GM19043 (cell line): Measurements from ENCODE around the gene MCRS1.

Source experiments
- ATAC-seq: cut with Tn5 transposase; IDR thresholded peaks from one replicate; pipeline ENCODE4 v1.9.1; 2021; ENCODE audit warnings: low read depth; ENCODE audit not compliant: unreplicated experiment

Gene MCRS1

GRCh38 chr12:49556391-49557186 is 11.4 kb downstream of the MCRS1 start:
- ATAC-seq: no peak

- no peak for ATAC-seq
Observed at GRCh38 chr12:49555631-49556390, 12.1 kb downstream of the MCRS1 start.

- no peak for ATAC-seq
Observed at GRCh38 chr12:49554266-49554665, 13.7 kb downstream of the MCRS1 start.

- no peak for ATAC-seq
Observed at GRCh38 chr12:49553512-49554088, 14.3 kb downstream of the MCRS1 start.

- ATAC-seq: no peak
Observed at GRCh38 chr12:49552899-49553298, 15.0 kb downstream of the MCRS1 start.

GRCh38 chr12:49552425-49552824 is 15.5 kb downstream of the MCRS1 start:
- ATAC-seq: no peak

GRCh38 chr12:49552014-49552413 is 15.9 kb downstream of the MCRS1 start:
- no peak for ATAC-seq

- ATAC-seq: no peak
Observed at GRCh38 chr12:49550693-49551252, 17.2 kb downstream of the MCRS1 start.

- ATAC-seq: no peak
Observed at GRCh38 chr12:49549735-49550692, 17.9 kb downstream of the MCRS1 start.

- ATAC-seq: no peak
Observed at GRCh38 chr12:49548822-49549648, 18.9 kb downstream of the MCRS1 start.

- no peak for ATAC-seq
Observed at GRCh38 chr12:49548481-49548821, 19.5 kb downstream of the MCRS1 start.

GRCh38 chr12:49547090-49547690 is 20.8 kb downstream of the MCRS1 start:
- no peak for ATAC-seq

GRCh38 chr12:49546481-49546880 is 21.5 kb downstream of the MCRS1 start:
- no peak for ATAC-seq

- ATAC-seq: no peak
Observed at GRCh38 chr12:49545815-49546214, 22.1 kb downstream of the MCRS1 start.

GRCh38 chr12:49543914-49544815 is 23.8 kb downstream of the MCRS1 start:
- no peak for ATAC-seq

- ATAC-seq: no peak
Observed at GRCh38 chr12:49543221-49543913, 24.6 kb downstream of the MCRS1 start.

- no peak for ATAC-seq
Observed at GRCh38 chr12:49542592-49543160, 25.3 kb downstream of the MCRS1 start.
